ENCODE measurements around the gene CNOT9. TPM values are rescaled to one million over a fixed set of nuclear protein-coding genes. Genes with fewer than 3 reads are reported as not detected.
"Not testable (repeated sequence)": the region's sequence is repeated elsewhere in the genome, so short reads cannot be mapped to it uniquely, and the experiment has no call there.

CNOT9 gene
- total RNA-seq (2022): 56.4 and 59.9 TPM in 2 replicates
- Bru-seq, nascent RNA: percentile 94 among the genes with signal in this experiment
- BruChase-seq, experiment 1, labeled RNA remaining after a 2-hour chase: percentile 96 among the genes with signal in this experiment
- percentile 90 among the genes with signal in this experiment for BruChase-seq, experiment 2, labeled RNA remaining after a 6-hour chase
- long read RNA-seq, full-length matches to known transcripts: 12 of 29 reads
- long read RNA-seq, partial matches to known transcripts: 5 of 29 reads
- long read RNA-seq, other reads (novel, unspliced or antisense): 12 of 29 reads

GRCh38 chr2:218568190-218569037 is at the start of gene CNOT9, which contains the start of gene USP37:
Gene CNOT9, plus strand, starts transcription at chr2:218568839. Its CDS starts 116 bp downstream, at chr2:218568955.
Gene USP37, minus strand, starts transcription at chr2:218568351. Its CDS starts 9,698 bp downstream, at chr2:218558653.
- Mint-ChIP-seq H3K27me3 (ENCODE audit: insufficient read depth, unreplicated experiment) (no peaks in the 10 kb centered on the region), H3K36me3 (ENCODE audit: insufficient read depth, unreplicated experiment) (peaks cover 40% of the 10 kb centered on the region), H3K27ac (ENCODE audit: unreplicated experiment) (peak within 1 kb of the TSS; percentile 86), H3K4me3 (ENCODE audit: unreplicated experiment) (peak within 1 kb of the TSS; percentile 86), H3K4me1 (ENCODE audit: low read depth, unreplicated experiment) (peaks cover 36% of the 10 kb centered on the region), H3K9me3 (ENCODE audit: unreplicated experiment) (no peaks in the 10 kb centered on the region)
- DNase-seq: peak; percentile 99 to 100
- H3K4me1 ChIP-seq: peaks cover 15% of the 10 kb centered on the region
- no peaks in the 10 kb centered on the region for H3K27me3 ChIP-seq (replicated peaks; ENCODE audit: control insufficient read depth, insufficient read depth, low read length)
- no TSS peak for BruUV-seq (replicated peaks)
- ChIA-PET POLR2A (interaction anchor here (1.0 kb wide), 1 partner anchor 298 kb away, joined by 3 read pairs; the partner anchor contains the start of genes AAMP and PNKD), CTCF (no interaction called here)
- TF ChIP-seq CTCF (IDR thresholded peaks at IDR 0.05; ENCODE audit: insufficient read depth in 1 of 2, low read depth in 1 of 2, low read length in 1 of 2, severe bottlenecking in 1 of 2, unreplicated experiment in 1 of 2): no peak
- peak within 1 kb of the TSS; percentile 64 for H3K4me3 ChIP-seq (ENCODE audit: low read depth, low read length)
- no peaks in the 10 kb centered on the region for H3K36me3 ChIP-seq (ENCODE audit: control insufficient read depth, insufficient read depth, low read length)
- no peaks in the 10 kb centered on the region for H3K9me3 ChIP-seq
- intact Hi-C loops (cut with micrococcal nuclease; ENCODE audit: unreplicated experiment): loop anchor here (1.0 to 10.0 kb wide), 4 partner anchors 90 to 278 kb away; partner anchors contain the start of gene TMBIM1

- Mint-ChIP-seq H3K4me3 (ENCODE audit: unreplicated experiment) (no peak overlapping the region), H3K36me3 (ENCODE audit: insufficient read depth, unreplicated experiment) (peaks cover 33% of the 10 kb centered on the region), H3K4me1 (ENCODE audit: low read depth, unreplicated experiment) (no peaks in the 10 kb centered on the region), H3K27me3 (ENCODE audit: insufficient read depth, unreplicated experiment) (no peaks in the 10 kb centered on the region), H3K27ac (ENCODE audit: unreplicated experiment) (no peak overlapping the region), H3K9me3 (ENCODE audit: unreplicated experiment) (no peaks in the 10 kb centered on the region)
- no peaks in the 10 kb centered on the region for H3K4me1 ChIP-seq
- BruUV-seq (replicated peaks): no TSS peak
- no peak for TF ChIP-seq CTCF (IDR thresholded peaks at IDR 0.05; ENCODE audit: insufficient read depth in 1 of 2, low read depth in 1 of 2, low read length in 1 of 2, severe bottlenecking in 1 of 2, unreplicated experiment in 1 of 2)
- ChIA-PET POLR2A (no interaction called here), CTCF (no interaction called here)
- peaks cover 2% of the 10 kb centered on the region; the same call in 1 of the 2 replicates for H3K9me3 ChIP-seq
- no peaks in the 10 kb centered on the region for H3K27me3 ChIP-seq (replicated peaks; ENCODE audit: control insufficient read depth, insufficient read depth, low read length)
- no peak for DNase-seq
- intact Hi-C loops (cut with micrococcal nuclease; ENCODE audit: unreplicated experiment): no loop called here
- H3K4me3 ChIP-seq (ENCODE audit: low read depth, low read length): no peak overlapping the region
- no peaks in the 10 kb centered on the region for H3K36me3 ChIP-seq (ENCODE audit: control insufficient read depth, insufficient read depth, low read length)
Measured at GRCh38 chr2:218518876-218519275, 49.8 kb upstream of the CNOT9 start.

GRCh38 chr2:218523651-218524050 is 45.0 kb upstream of the CNOT9 start:
- H3K4me3 ChIP-seq (ENCODE audit: low read depth, low read length): no peak overlapping the region
- BruUV-seq (replicated peaks): no TSS peak
- Mint-ChIP-seq H3K27ac (ENCODE audit: unreplicated experiment) (no peak overlapping the region), H3K9me3 (ENCODE audit: unreplicated experiment) (peaks cover 6% of the 10 kb centered on the region), H3K36me3 (ENCODE audit: insufficient read depth, unreplicated experiment) (peaks cover 72% of the 10 kb centered on the region), H3K4me3 (ENCODE audit: unreplicated experiment) (no peak overlapping the region), H3K27me3 (ENCODE audit: insufficient read depth, unreplicated experiment) (no peaks in the 10 kb centered on the region), H3K4me1 (ENCODE audit: low read depth, unreplicated experiment) (no peaks in the 10 kb centered on the region)
- peaks cover 21% of the 10 kb centered on the region for H3K9me3 ChIP-seq
- H3K27me3 ChIP-seq (replicated peaks; ENCODE audit: control insufficient read depth, insufficient read depth, low read length): no peaks in the 10 kb centered on the region
- POLR2A ChIA-PET: no interaction called here
- intact Hi-C loops (cut with micrococcal nuclease; ENCODE audit: unreplicated experiment): no loop called here
- no peak for DNase-seq
- H3K36me3 ChIP-seq (ENCODE audit: control insufficient read depth, insufficient read depth, low read length): peaks cover 5% of the 10 kb centered on the region
- no peaks in the 10 kb centered on the region for H3K4me1 ChIP-seq
- no peak for TF ChIP-seq CTCF (IDR thresholded peaks at IDR 0.05; ENCODE audit: insufficient read depth in 1 of 2, low read depth in 1 of 2, low read length in 1 of 2, severe bottlenecking in 1 of 2, unreplicated experiment in 1 of 2)
- CTCF ChIA-PET: no interaction called here

- POLR2A ChIA-PET: interaction anchor here (0.9 kb wide), 1 partner anchor 30 kb away, joined by 6 read pairs; no protein-coding TSS in a partner anchor
- CTCF ChIA-PET: interaction anchor here (0.6 kb wide), 1 partner anchor 468 kb away, joined by 4 read pairs; no protein-coding TSS in a partner anchor
Measured at GRCh38 chr2:218528409-218528808, 40.2 kb upstream of the CNOT9 start.

More at GRCh38 chr2:218528409-218528808, 40.2 kb upstream of the CNOT9 start:
- H3K4me1 Mint-ChIP-seq (ENCODE audit: low read depth, unreplicated experiment); H3K27me3 Mint-ChIP-seq (ENCODE audit: insufficient read depth, unreplicated experiment); H3K36me3 ChIP-seq (ENCODE audit: control insufficient read depth, insufficient read depth, low read length); BruUV-seq (replicated peaks); H3K4me3 Mint-ChIP-seq (ENCODE audit: unreplicated experiment); DNase-seq; H3K9me3 Mint-ChIP-seq (ENCODE audit: unreplicated experiment); H3K4me3 ChIP-seq (ENCODE audit: low read depth, low read length); H3K27me3 ChIP-seq (replicated peaks; ENCODE audit: control insufficient read depth, insufficient read depth, low read length); H3K27ac Mint-ChIP-seq (ENCODE audit: unreplicated experiment); H3K4me1 ChIP-seq; intact Hi-C loops (cut with micrococcal nuclease; ENCODE audit: unreplicated experiment): not testable (repeated sequence)
- peaks cover 77% of the 10 kb centered on the region for H3K36me3 Mint-ChIP-seq (ENCODE audit: insufficient read depth, unreplicated experiment)
- peaks cover 21% of the 10 kb centered on the region for H3K9me3 ChIP-seq
